ENCODE data around the gene ADRB2. TPM values are rescaled to one million over a fixed set of nuclear protein-coding genes. Genes with fewer than 3 reads are reported as not detected.
A peak's percentile ranks its signal among the peaks of the same experiment; 100 is the strongest.

The ADRB2 gene
- total and polyA plus RNA-seq, 5 donors from 2014 or later: 0.30 to 1.4 (median 0.53) TPM

DNA sequence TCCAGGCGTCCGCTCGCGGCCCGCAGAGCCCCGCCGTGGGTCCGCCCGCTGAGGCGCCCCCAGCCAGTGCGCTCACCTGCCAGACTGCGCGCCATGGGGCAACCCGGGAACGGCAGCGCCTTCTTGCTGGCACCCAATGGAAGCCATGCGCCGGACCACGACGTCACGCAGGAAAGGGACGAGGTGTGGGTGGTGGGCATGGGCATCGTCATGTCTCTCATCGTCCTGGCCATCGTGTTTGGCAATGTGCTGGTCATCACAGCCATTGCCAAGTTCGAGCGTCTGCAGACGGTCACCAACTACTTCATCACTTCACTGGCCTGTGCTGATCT, 294 bp downstream of the ADRB2 start:
- H3K9me3 ChIP-seq (ENCODE audit: control insufficient read depth in 2 of 2, low read length in 2 of 2): no peaks in the 10 kb centered on the region
- Mint-ChIP-seq H3K9me3 (peaks cover 0 to 2% (median 0%) of the 10 kb centered on the region in 7 donors), H3K27ac (peak overlapping the region in 1 of 3 donors; percentile 75), H3K4me3 (peak overlapping the region in 3 of 4 donors; percentile 68 to 87 (median 84)), H3K36me3 (no peaks in the 10 kb centered on the region), H3K4me1 (peaks cover 9 to 48% (median 25%) of the 10 kb centered on the region in 4 donors), H3K27me3 (peaks cover 41% of the 10 kb centered on the region)
- peaks cover 2% of the 10 kb centered on the region for H3K27me3 ChIP-seq (ENCODE audit: control insufficient read depth, insufficient read depth, low read length)
- H3K4me3 ChIP-seq (ENCODE audit: low read depth, low read length): peak overlapping the region; percentile 21
- no peaks in the 10 kb centered on the region for H3K36me3 ChIP-seq (ENCODE audit: control insufficient read depth, insufficient read depth, low read length)
- peak overlapping the region; percentile 53 for H3K27ac ChIP-seq (ENCODE audit: insufficient read depth, low read length, poor library complexity, severe bottlenecking)
- H3K4me1 ChIP-seq (ENCODE audit: control insufficient read depth, insufficient read depth, low read length, poor library complexity, severe bottlenecking): peaks cover 16% of the 10 kb centered on the region
- DNase-seq (no peak), ATAC-seq (ENCODE audit: low read depth in 2 of 2) (peak; percentile 25 to 27)

DNA sequence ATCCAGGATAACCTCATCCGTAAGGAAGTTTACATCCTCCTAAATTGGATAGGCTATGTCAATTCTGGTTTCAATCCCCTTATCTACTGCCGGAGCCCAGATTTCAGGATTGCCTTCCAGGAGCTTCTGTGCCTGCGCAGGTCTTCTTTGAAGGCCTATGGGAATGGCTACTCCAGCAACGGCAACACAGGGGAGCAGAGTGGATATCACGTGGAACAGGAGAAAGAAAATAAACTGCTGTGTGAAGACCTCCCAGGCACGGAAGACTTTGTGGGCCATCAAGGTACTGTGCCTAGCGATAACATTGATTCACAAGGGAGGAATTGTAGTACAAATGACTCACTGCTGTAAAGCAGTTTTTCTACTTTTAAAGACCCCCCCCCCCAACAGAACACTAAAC, 1.3 kb downstream of the ADRB2 start:
- ATAC-seq (ENCODE audit: low read depth in 2 of 2) (no peak), DNase-seq (no peak)
- Mint-ChIP-seq H3K9me3 (peaks cover 0 to 2% (median 0%) of the 10 kb centered on the region in 7 donors), H3K27ac (peak overlapping the region in 1 of 3 donors; percentile 44), H3K36me3 (no peaks in the 10 kb centered on the region), H3K27me3 (peaks cover 45% of the 10 kb centered on the region), H3K4me3 (peak overlapping the region in 3 of 4 donors; percentile 59 to 84 (median 68)), H3K4me1 (peaks cover 9 to 48% (median 26%) of the 10 kb centered on the region in 4 donors)
- Histone ChIP-seq H3K27me3 (ENCODE audit: control insufficient read depth, insufficient read depth, low read length) (peaks cover 2% of the 10 kb centered on the region), H3K36me3 (ENCODE audit: control insufficient read depth, insufficient read depth, low read length) (no peaks in the 10 kb centered on the region), H3K9me3 (ENCODE audit: control insufficient read depth in 2 of 2, low read length in 2 of 2) (no peaks in the 10 kb centered on the region), H3K4me3 (ENCODE audit: low read depth, low read length) (no peak overlapping the region), H3K4me1 (ENCODE audit: control insufficient read depth, insufficient read depth, low read length, poor library complexity, severe bottlenecking) (peaks cover 16% of the 10 kb centered on the region), H3K27ac (ENCODE audit: insufficient read depth, low read length, poor library complexity, severe bottlenecking) (no peak overlapping the region)

DNA sequence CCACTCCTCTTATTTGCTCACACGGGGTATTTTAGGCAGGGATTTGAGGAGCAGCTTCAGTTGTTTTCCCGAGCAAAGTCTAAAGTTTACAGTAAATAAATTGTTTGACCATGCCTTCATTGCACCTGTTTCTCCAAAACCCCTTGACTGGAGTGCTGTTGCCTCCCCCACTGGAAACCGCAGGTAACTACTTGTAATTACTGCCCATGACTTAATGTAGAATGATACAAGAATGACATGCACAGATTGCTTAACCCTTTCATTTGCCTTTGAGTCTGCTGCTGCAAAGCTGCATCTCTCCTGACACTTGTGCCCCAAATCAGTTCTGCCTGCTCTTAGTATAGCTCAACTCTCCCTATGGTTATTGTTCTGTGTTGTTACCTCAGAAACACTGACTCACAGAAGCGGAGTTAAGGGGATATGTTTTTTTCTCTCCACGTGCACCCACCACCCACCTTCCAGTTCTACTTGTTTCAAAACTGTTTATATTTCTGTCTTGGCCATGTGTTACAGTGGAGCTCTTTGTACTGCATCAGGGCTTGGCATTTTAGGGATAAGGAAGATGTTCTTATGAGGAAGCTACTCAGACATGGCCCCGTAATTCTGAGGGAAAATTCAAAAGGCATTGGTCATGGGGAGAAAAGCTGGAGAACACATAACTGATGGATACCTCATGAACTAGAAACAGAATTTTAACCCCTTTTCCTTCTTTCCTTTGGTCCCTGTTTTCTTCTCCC, 2.3 kb downstream of the ADRB2 start:
- H3K9me3 ChIP-seq (ENCODE audit: control insufficient read depth in 2 of 2, low read length in 2 of 2): no peaks in the 10 kb centered on the region
- peaks cover 16% of the 10 kb centered on the region for H3K4me1 ChIP-seq (ENCODE audit: control insufficient read depth, insufficient read depth, low read length, poor library complexity, severe bottlenecking)
- DNase-seq (no peak), ATAC-seq (ENCODE audit: low read depth in 2 of 2) (no peak)
- no peaks in the 10 kb centered on the region for H3K9me3 Mint-ChIP-seq
- no peaks in the 10 kb centered on the region for H3K36me3 ChIP-seq (ENCODE audit: control insufficient read depth, insufficient read depth, low read length)
- H3K27me3 Mint-ChIP-seq: peaks cover 40% of the 10 kb centered on the region
- H3K27ac Mint-ChIP-seq: peak overlapping the region in 2 of 3 donors; percentile 1 to 38
- H3K4me3 ChIP-seq (ENCODE audit: low read depth, low read length): no peak overlapping the region
- H3K4me3 Mint-ChIP-seq: peak overlapping the region; percentile 28 to 85 (median 67)
- peaks cover 2% of the 10 kb centered on the region for H3K27me3 ChIP-seq (ENCODE audit: control insufficient read depth, insufficient read depth, low read length)
- peaks cover 9 to 48% (median 26%) of the 10 kb centered on the region in 4 donors for H3K4me1 Mint-ChIP-seq
- no peak overlapping the region for H3K27ac ChIP-seq (ENCODE audit: insufficient read depth, low read length, poor library complexity, severe bottlenecking)
- no peaks in the 10 kb centered on the region for H3K36me3 Mint-ChIP-seq

DNA sequence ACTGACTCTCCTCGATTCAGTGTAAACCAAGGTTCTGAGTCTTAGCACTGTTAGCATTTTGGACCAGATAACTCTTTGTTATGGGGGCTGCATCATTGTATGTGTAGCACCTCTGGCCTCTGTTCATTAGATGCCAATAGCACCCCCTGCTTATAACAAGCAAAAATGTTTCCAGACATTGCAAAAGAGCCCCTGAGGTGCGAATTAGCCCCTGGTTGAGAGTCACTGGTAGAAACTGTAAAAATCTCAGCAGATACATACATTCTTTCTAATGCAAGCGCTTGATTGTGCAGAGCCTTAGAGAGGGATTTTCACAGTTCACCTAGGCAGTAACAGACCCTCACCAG, 2.8 kb downstream of the ADRB2 start:
- no peak overlapping the region for H3K27ac ChIP-seq (ENCODE audit: insufficient read depth, low read length, poor library complexity, severe bottlenecking)
- Mint-ChIP-seq H3K4me3 (peak overlapping the region in 2 of 4 donors; percentile 84 to 85), H3K4me1 (peaks cover 9 to 48% (median 26%) of the 10 kb centered on the region in 4 donors)

DNA sequence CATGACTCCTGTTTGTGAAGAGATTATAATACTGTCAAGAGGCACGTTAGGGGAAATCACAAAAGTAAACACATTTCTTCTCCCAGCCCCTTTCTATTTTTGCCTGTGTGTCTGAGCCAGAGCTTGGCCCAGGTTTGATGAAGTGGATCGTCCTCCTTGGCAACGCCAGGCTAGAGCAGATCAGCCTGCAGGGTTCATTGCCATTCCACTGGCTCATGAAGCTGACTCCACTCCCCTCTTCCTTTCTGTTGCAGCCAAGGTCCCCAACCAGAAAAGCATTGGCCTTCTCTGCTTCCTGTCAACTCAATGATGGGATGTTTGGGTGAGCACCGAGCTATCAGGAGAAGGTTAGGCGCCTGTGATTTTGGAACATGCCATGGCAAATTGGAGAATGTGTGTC, 3.3 kb downstream of the ADRB2 start:
- peaks cover 9 to 48% (median 26%) of the 10 kb centered on the region in 4 donors for H3K4me1 Mint-ChIP-seq
- H3K27me3 Mint-ChIP-seq: peaks cover 30% of the 10 kb centered on the region
- Histone ChIP-seq H3K4me1 (ENCODE audit: control insufficient read depth, insufficient read depth, low read length, poor library complexity, severe bottlenecking) (peaks cover 16% of the 10 kb centered on the region), H3K27me3 (ENCODE audit: control insufficient read depth, insufficient read depth, low read length) (peaks cover 2% of the 10 kb centered on the region), H3K4me3 (ENCODE audit: low read depth, low read length) (no peak overlapping the region), H3K27ac (ENCODE audit: insufficient read depth, low read length, poor library complexity, severe bottlenecking) (no peak overlapping the region), H3K36me3 (ENCODE audit: control insufficient read depth, insufficient read depth, low read length) (no peaks in the 10 kb centered on the region), H3K9me3 (ENCODE audit: control insufficient read depth in 2 of 2, low read length in 2 of 2) (no peaks in the 10 kb centered on the region)
- H3K27ac Mint-ChIP-seq: no peak overlapping the region
- peak overlapping the region in 1 of 4 donors; percentile 36 for H3K4me3 Mint-ChIP-seq
- DNase-seq: no peak
- no peaks in the 10 kb centered on the region for H3K9me3 Mint-ChIP-seq
- ATAC-seq (ENCODE audit: low read depth in 2 of 2): no peak
- H3K36me3 Mint-ChIP-seq: no peaks in the 10 kb centered on the region

More for the DNA sequence above, 2.8 kb downstream of the ADRB2 start:
- no peaks in the 10 kb centered on the region for H3K36me3 Mint-ChIP-seq
- H3K4me1 ChIP-seq (ENCODE audit: control insufficient read depth, insufficient read depth, low read length, poor library complexity, severe bottlenecking): peaks cover 16% of the 10 kb centered on the region
- no peaks in the 10 kb centered on the region for H3K36me3 ChIP-seq (ENCODE audit: control insufficient read depth, insufficient read depth, low read length)
- H3K9me3 ChIP-seq (ENCODE audit: control insufficient read depth in 2 of 2, low read length in 2 of 2): no peaks in the 10 kb centered on the region
- peaks cover 35% of the 10 kb centered on the region for H3K27me3 Mint-ChIP-seq
- ATAC-seq (ENCODE audit: low read depth in 2 of 2) (no peak), DNase-seq (no peak)
- H3K27me3 ChIP-seq (ENCODE audit: control insufficient read depth, insufficient read depth, low read length): peaks cover 2% of the 10 kb centered on the region
- no peaks in the 10 kb centered on the region for H3K9me3 Mint-ChIP-seq
- peak overlapping the region in 1 of 3 donors; percentile 1 for H3K27ac Mint-ChIP-seq
- H3K4me3 ChIP-seq (ENCODE audit: low read depth, low read length): no peak overlapping the region

DNA sequence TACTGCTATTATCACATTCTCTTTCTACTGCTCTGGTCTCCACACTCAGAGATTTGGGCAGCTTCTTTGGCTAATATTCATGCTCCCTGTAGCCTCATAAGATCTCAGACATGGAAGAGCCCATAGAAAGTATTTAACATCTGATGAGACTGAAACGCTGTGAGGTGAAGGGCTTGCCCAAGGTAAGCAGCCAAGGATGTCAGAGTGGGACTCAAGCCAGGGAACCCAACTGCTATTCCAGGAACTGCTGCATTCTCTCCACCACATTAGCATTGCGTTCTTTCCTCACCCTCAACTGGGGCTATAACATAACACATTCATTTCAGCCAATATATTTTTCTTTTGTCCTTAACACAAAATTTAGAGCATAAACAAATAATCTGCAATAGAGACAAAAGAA, 3.8 kb downstream of the ADRB2 start:
- H3K27ac Mint-ChIP-seq: no peak overlapping the region
- H3K36me3 ChIP-seq (ENCODE audit: control insufficient read depth, insufficient read depth, low read length): no peaks in the 10 kb centered on the region
- H3K27me3 Mint-ChIP-seq: peaks cover 25% of the 10 kb centered on the region
- H3K27me3 ChIP-seq (ENCODE audit: control insufficient read depth, insufficient read depth, low read length): peaks cover 2% of the 10 kb centered on the region
- H3K27ac ChIP-seq (ENCODE audit: insufficient read depth, low read length, poor library complexity, severe bottlenecking): no peak overlapping the region
- H3K4me1 Mint-ChIP-seq: peaks cover 9 to 48% (median 26%) of the 10 kb centered on the region in 4 donors
- no peak for ATAC-seq (ENCODE audit: low read depth in 2 of 2)
- H3K4me1 ChIP-seq (ENCODE audit: control insufficient read depth, insufficient read depth, low read length, poor library complexity, severe bottlenecking): peaks cover 16% of the 10 kb centered on the region
- no peak overlapping the region for H3K4me3 Mint-ChIP-seq
- H3K4me3 ChIP-seq (ENCODE audit: low read depth, low read length): no peak overlapping the region
- H3K36me3 Mint-ChIP-seq: no peaks in the 10 kb centered on the region
- no peaks in the 10 kb centered on the region for H3K9me3 Mint-ChIP-seq
- DNase-seq: no peak
- no peaks in the 10 kb centered on the region for H3K9me3 ChIP-seq (ENCODE audit: control insufficient read depth in 2 of 2, low read length in 2 of 2)

DNA sequence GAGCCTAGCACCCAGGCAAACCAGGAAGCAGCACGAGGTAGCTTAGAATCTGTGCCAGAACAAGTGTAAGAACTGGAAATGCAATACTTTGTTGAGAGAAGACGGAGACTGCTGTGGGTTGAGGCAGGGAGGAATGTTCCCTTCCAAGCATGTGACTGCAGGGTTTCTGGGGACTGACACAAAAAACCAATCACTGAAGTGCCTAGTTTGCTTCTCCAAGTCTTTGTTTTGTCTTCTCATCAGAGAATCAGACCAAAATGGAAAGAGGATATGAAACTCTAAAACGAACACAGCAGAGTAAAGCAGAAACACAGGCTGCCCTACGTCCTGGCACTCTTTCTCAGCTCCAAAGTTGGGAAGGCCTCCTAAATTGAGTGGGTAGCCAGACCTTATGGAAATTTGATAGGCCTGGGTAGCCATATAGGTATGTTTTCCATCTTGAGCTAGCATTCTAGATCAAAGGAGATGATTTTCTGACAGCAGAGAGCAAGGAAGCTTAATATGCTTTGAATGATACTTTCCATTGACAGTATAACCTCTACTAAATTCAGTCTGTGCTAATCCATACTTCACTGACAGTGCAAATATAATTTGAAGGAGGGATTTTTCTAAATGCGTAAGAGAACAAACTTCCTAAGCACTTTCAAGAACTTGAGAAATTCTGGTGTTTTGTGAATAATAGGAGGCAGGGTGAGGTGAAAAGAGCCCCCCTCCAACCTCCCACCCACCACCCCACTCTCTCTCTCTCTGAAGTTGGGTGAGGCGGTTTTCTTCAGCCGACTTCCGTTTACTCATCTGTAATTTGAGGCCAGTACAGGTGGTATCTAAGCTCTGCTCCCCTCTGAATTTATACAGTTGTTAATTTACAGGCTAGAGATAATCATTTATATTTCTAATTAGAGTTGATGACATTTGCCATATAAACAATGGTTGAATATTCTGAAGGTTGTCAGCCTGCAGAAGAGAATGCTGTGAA, 5.5 kb downstream of the ADRB2 start:
- H3K4me1 Mint-ChIP-seq: peaks cover 9 to 38% (median 19%) of the 10 kb centered on the region in 4 donors

More for the DNA sequence above, 5.5 kb downstream of the ADRB2 start:
- ATAC-seq (ENCODE audit: low read depth in 2 of 2) (peak in 1 of 2 donors; percentile 34), DNase-seq (no peak)
- Mint-ChIP-seq H3K27me3 (peaks cover 21% of the 10 kb centered on the region), H3K4me3 (no peak overlapping the region), H3K9me3 (no peaks in the 10 kb centered on the region), H3K27ac (peak overlapping the region in 1 of 3 donors; percentile 55), H3K36me3 (no peaks in the 10 kb centered on the region)
- no peak overlapping the region for H3K4me3 ChIP-seq (ENCODE audit: low read depth, low read length)
- no peaks in the 10 kb centered on the region for H3K36me3 ChIP-seq (ENCODE audit: control insufficient read depth, insufficient read depth, low read length)
- no peaks in the 10 kb centered on the region for H3K9me3 ChIP-seq (ENCODE audit: control insufficient read depth in 2 of 2, low read length in 2 of 2)
- peaks cover 15% of the 10 kb centered on the region for H3K4me1 ChIP-seq (ENCODE audit: control insufficient read depth, insufficient read depth, low read length, poor library complexity, severe bottlenecking)
- peaks cover 2% of the 10 kb centered on the region for H3K27me3 ChIP-seq (ENCODE audit: control insufficient read depth, insufficient read depth, low read length)
- H3K27ac ChIP-seq (ENCODE audit: insufficient read depth, low read length, poor library complexity, severe bottlenecking): no peak overlapping the region
